Measurements from ENCODE around the gene RAVER1. TPM values are rescaled to one million over a fixed set of nuclear protein-coding genes. Genes with fewer than 3 reads are reported as not detected.
A peak's percentile ranks its signal among the peaks of the same experiment; 100 is the strongest.

RAVER1 gene
- total and polyA plus RNA-seq, 9 of the 15 experiments (the other 6 are each of a cell fraction or from before 2014, with no cell fraction given) = 0.06 to 113 (median 7.0) TPM

DNA sequence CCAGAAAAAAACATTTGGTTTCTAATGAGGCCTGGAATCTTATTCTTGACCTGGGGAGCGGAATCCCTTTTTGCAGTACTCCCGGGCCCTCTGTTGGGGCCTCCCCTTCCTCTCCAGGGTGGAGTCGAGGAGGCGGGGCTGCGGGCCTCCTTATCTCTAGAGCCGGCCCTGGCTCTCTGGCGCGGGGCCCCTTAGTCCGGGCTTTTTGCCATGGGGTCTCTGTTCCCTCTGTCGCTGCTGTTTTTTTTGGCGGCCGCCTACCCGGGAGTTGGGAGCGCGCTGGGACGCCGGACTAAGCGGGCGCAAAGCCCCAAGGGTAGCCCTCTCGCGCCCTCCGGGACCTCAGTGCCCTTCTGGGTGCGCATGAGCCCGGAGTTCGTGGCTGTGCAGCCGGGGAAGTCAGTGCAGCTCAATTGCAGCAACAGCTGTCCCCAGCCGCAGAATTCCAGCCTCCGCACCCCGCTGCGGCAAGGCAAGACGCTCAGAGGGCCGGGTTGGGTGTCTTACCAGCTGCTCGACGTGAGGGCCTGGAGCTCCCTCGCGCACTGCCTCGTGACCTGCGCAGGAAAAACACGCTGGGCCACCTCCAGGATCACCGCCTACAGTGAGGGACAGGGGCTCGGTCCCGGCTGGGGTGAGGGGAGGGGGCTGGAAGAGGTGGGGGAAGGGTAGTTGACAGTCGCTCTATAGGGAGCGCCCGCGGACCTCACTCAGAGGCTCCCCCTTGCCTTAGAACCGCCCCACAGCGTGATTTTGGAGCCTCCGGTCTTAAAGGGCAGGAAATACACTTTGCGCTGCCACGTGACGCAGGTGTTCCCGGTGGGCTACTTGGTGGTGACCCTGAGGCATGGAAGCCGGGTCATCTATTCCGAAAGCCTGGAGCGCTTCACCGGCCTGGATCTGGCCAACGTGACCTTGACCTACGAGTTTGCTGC lies 46.3 kb downstream of the RAVER1 start, which contains the start of gene ICAM4 (continued):
- TF ChIP-seq ZBTB49 (CRISPR knock-in tag; IDR thresholded peaks at IDR 0.05; ENCODE audit: borderline replicate concordance) (0 out of 2 replicates have a peak, but pooled peaks have one; percentile 37), DDX20 (tag; IDR thresholded peaks at IDR 0.05; ENCODE audit: low read depth) (no peak), HDAC8 (tag; IDR thresholded peaks at IDR 0.05) (no peak), ZNF830 (CRISPR knock-in tag; IDR thresholded peaks at IDR 0.05) (0 out of 2 replicates have a peak, but pooled peaks have one; percentile 73), ZNF3 (CRISPR knock-in tag; IDR thresholded peaks at IDR 0.05) (no peak), NFIX (CRISPR knock-in tag; IDR thresholded peaks at IDR 0.05; ENCODE audit: low read depth) (peak; percentile 9; the same call in 1 of the 2 replicates), ZNF134 (CRISPR knock-in tag; conservative IDR thresholded peaks at IDR 0.05) (no peak)
- TF ChIP-seq, protein P1, sequence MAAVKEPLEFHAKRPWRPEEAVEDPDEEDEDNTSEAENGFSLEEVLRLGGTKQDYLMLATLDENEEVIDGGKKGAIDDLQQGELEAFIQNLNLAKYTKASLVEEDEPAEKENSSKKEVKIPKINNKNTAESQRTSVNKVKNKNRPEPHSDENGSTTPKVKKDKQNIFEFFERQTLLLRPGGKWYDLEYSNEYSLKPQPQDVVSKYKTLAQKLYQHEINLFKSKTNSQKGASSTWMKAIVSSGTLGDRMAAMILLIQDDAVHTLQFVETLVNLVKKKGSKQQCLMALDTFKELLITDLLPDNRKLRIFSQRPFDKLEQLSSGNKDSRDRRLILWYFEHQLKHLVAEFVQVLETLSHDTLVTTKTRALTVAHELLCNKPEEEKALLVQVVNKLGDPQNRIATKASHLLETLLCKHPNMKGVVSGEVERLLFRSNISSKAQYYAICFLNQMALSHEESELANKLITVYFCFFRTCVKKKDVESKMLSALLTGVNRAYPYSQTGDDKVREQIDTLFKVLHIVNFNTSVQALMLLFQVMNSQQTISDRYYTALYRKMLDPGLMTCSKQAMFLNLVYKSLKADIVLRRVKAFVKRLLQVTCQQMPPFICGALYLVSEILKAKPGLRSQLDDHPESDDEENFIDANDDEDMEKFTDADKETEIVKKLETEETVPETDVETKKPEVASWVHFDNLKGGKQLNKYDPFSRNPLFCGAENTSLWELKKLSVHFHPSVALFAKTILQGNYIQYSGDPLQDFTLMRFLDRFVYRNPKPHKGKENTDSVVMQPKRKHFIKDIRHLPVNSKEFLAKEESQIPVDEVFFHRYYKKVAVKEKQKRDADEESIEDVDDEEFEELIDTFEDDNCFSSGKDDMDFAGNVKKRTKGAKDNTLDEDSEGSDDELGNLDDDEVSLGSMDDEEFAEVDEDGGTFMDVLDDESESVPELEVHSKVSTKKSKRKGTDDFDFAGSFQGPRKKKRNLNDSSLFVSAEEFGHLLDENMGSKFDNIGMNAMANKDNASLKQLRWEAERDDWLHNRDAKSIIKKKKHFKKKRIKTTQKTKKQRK (IDR thresholded peaks at IDR 0.05; ENCODE audit: borderline replicate concordance, low read depth, low read length) = no peak
- TF ChIP-seq, protein P2, sequence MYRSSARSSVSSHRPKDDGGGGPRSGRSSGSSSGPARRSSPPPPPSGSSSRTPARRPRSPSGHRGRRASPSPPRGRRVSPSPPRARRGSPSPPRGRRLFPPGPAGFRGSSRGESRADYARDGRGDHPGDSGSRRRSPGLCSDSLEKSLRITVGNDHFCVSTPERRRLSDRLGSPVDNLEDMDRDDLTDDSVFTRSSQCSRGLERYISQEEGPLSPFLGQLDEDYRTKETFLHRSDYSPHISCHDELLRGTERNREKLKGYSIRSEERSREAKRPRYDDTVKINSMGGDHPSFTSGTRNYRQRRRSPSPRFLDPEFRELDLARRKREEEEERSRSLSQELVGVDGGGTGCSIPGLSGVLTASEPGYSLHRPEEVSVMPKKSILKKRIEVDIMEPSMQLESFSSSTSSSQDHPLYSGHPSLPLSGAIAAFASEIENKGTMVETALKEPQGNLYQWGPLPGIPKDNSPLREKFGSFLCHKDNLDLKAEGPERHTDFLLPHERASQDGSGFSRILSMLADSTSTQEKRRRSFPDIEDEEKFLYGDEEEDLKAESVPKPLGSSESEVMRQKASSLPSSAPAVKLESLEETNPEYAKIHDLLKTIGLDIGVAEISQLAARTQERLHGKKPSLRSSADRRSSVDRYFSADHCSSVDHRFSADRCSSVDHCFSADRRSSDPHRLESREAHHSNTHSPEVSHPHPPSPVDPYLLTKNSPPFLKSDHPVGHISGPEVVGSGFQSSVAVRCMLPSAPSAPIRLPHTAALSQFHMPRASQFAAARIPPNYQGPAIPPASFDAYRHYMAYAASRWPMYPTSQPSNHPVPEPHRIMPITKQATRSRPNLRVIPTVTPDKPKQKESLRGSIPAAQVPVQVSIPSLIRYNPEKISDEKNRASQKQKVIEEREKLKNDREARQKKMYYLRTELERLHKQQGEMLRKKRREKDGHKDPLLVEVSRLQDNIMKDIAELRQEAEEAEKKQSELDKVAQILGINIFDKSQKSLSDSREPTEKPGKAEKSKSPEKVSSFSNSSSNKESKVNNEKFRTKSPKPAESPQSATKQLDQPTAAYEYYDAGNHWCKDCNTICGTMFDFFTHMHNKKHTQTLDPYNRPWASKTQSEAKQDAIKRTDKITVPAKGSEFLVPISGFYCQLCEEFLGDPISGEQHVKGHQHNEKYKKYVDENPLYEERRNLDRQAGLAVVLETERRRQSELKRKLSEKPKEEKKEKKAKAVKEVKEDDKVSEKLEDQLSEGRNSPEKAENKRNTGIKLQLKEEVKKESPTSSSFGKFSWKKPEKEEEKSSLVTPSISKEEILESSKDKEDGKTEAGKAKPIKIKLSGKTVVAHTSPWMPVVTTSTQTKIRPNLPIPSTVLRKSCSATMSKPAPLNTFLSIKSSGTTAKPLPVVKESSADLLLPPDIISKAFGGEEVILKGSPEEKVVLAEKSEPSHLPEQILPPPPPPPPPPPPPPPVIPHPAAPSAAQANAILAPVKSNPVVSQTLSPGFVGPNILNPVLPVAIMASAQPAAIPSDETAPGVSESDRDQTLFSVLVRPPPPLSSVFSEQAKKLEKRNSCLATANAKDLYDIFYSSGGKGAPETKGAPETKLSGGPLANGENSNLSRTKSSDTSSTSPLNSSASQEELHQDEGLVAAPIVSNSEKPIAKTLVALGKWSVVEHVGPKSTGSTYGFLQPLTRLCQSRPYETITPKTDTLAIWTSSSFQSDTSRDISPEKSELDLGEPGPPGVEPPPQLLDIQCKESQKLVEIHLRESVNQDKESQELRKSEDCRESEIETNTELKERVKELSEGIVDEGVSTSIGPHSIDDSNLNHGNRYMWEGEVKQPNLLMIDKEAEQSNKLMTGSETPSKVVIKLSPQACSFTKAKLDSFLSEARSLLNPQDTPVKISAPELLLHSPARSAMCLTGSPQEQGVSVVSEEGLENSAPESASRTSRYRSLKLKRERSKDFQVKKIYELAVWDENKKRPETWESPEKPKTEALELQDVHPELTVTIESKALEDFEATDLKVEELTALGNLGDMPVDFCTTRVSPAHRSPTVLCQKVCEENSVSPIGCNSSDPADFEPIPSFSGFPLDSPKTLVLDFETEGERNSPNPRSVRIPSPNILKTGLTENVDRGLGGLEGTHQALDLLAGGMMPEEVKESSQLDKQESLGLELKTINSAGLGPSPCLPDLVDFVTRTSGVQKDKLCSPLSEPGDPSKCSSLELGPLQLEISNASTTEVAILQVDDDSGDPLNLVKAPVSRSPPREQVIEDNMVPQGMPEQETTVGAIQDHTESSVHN (IDR thresholded peaks at IDR 0.05; ENCODE audit: borderline replicate concordance in 1 of 2, low read depth in 1 of 2) = no peak

Data from K562 (cell line).